Testis (tissue), 3 donors: ENCODE measurements around the gene ELMO1. TPM values are rescaled to one million over a fixed set of nuclear protein-coding genes. Genes with fewer than 3 reads are reported as not detected.

Source experiments
- DNase-seq: peaks from one replicate; pipeline ENCODE4 v3.0.0-alpha.2; 2019
- H3K27ac ChIP-seq, 2 donors: fragments of 200-600 bp; sonication (generic); one replicate each; pipeline ENCODE4 v1.5.1; 2019
- H3K27me3 ChIP-seq: fragments of 200-600 bp; sonication (generic); one replicate; pipeline ENCODE4 v1.5.1; 2019
- H3K36me3 ChIP-seq: fragments of 200-600 bp; sonication (generic); one replicate; pipeline ENCODE4 v1.5.1; 2017; ENCODE audit warnings: low read depth; ENCODE audit errors: missing control alignments
- H3K4me1 ChIP-seq: fragments of 200-600 bp; sonication (generic); one replicate; pipeline ENCODE4 v1.5.1; 2019
- H3K4me3 ChIP-seq, 2 donors: fragments of 200-600 bp; sonication (generic); one replicate each; pipeline ENCODE4 v1.5.1; 2017 to 2019
- H3K9me3 ChIP-seq: fragments of 200-600 bp; sonication (generic); one replicate; pipeline ENCODE4 v1.5.1; 2017
- POLR2A ChIP-seq: fragments of 450-650 bp; IDR thresholded peaks from one replicate; pipeline ENCODE4 v1.6.1; 2017; ENCODE audit warnings: antibody characterized with exemption, mild to moderate bottlenecking, moderate library complexity
- WGBS, 2 donors: methylation state at CpG; one replicate each; pipeline ENCODE4 v1.1.5; 2018; 5-methylcytosine and 5-hydroxymethylcytosine counted together
- intact Hi-C: fragments of 100-400 bp; cut with DNase I; formaldehyde crosslinking; loops from one replicate; pipeline ENCODE4 v1.15.1; 2023; ENCODE audit warnings: low total_unique reads
- polyA plus RNA-seq: library from polyadenylated mRNA; stranded (reverse); fragments of 350-450 nt; fragmentation: Illumina TruSeq; extraction: RNeasy Lipid Tissue Mini Kit (QIAGEN cat#74804); gene quantifications from one replicate; pipeline ENCODE4 v1.2.3, GENCODE V29; 2014; ENCODE audit warnings: low read depth, low replicate concordance; ENCODE audit not compliant: insufficient read depth
- total RNA-seq, 2 donors: library from RNA; depleted of rRNA; stranded (reverse); fragments of >200 nt; gene quantifications; one replicate each; pipeline ENCODE4 v1.2.3, GENCODE V29; 2016
- TF ChIP-seq, protein P1 (sequence below), 3 experiments: fragments of 450-650 bp in 2 of 3; fragments of 200-600 bp in 1 of 3; sonication (generic) in 1 of 3; IDR thresholded peaks; one replicate each; pipeline ENCODE4 v1.5.1; 2016 to 2019; ENCODE audit warnings: antibody characterized with exemption in 3 of 3, mild to moderate bottlenecking in 2 of 3, moderate library complexity in 1 of 3

The ELMO1 gene
- total and polyA plus RNA-seq, 3 donors from 2014 or later = 12.9 to 47.2 (median 36.5) TPM

GRCh38 chr7:37432281-37432920 is 16.3 kb downstream of the ELMO1 start:
- H3K4me1 ChIP-seq = peaks cover 7% of the 10 kb centered on the region
- H3K27ac ChIP-seq = no peak overlapping the region
- 30 to 47% methylated on average over 8 of the region's 8 CpGs for WGBS, 2 donors

DNA sequence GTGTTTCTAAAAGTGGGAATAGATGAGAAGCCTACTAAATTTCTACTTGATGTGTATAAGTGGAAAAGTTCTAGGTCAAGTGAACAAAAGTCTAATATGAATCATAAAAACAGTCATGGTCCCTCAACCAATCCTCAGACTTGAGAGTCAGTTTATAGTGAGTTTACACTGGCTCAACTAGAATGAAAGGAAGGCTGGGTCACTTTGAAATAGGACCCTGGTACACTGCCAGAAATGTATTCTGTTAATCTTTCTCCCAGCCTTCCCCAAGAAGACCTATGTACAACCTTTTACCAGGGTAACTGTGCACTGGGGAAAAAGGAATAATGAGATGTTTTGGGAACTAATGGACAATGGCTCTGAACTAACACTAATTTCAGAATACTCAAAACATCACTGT is 17.3 kb downstream of the ELMO1 start:
- no peak for DNase-seq
- Histone ChIP-seq H3K36me3 (no peaks in the 10 kb centered on the region), H3K27ac (no peak overlapping the region), H3K9me3 (no peaks in the 10 kb centered on the region), H3K4me1 (peaks cover 7% of the 10 kb centered on the region), H3K4me3 (no peak overlapping the region), H3K27me3 (no peaks in the 10 kb centered on the region)
- intact Hi-C loops = no loop called here
- TF ChIP-seq, protein P1, sequence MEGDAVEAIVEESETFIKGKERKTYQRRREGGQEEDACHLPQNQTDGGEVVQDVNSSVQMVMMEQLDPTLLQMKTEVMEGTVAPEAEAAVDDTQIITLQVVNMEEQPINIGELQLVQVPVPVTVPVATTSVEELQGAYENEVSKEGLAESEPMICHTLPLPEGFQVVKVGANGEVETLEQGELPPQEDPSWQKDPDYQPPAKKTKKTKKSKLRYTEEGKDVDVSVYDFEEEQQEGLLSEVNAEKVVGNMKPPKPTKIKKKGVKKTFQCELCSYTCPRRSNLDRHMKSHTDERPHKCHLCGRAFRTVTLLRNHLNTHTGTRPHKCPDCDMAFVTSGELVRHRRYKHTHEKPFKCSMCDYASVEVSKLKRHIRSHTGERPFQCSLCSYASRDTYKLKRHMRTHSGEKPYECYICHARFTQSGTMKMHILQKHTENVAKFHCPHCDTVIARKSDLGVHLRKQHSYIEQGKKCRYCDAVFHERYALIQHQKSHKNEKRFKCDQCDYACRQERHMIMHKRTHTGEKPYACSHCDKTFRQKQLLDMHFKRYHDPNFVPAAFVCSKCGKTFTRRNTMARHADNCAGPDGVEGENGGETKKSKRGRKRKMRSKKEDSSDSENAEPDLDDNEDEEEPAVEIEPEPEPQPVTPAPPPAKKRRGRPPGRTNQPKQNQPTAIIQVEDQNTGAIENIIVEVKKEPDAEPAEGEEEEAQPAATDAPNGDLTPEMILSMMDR (IDR thresholded peaks at IDR 0.05) = no peak
- TF ChIP-seq POLR2A = no peak

More at GRCh38 chr7:37432281-37432920, 16.3 kb downstream of the ELMO1 start:
- no peak for DNase-seq
- TF ChIP-seq, protein P1 (IDR thresholded peaks at IDR 0.05) = no peak
- TF ChIP-seq POLR2A = no peak
- no peak overlapping the region for H3K4me3 ChIP-seq
- no peaks in the 10 kb centered on the region for H3K36me3 ChIP-seq
- no peaks in the 10 kb centered on the region for H3K27me3 ChIP-seq
- intact Hi-C loops = no loop called here
- no peaks in the 10 kb centered on the region for H3K9me3 ChIP-seq

DNA sequence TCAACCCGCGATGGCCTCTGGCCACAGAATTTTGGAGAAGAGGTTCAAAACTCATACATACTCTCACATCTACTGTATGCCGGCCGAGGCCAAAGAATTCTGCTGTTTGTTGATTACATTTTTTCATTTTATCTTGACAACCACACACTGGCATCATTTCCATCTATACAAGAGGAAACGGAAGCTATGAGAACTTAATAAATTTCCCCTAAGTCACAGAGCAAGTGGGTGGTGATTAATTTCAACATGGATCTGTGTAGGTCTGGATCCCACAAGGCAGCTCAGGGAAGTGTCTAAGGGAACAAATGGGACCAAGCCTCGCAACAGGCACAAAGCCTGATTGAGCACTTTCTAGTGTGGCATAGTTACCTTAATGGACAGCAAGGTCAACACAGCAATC is 18.0 kb downstream of the ELMO1 start:
- WGBS, 2 donors = 93 to 95% methylated on average over 6 of the region's 6 CpGs
- intact Hi-C loops = no loop called here
- no peak for TF ChIP-seq POLR2A
- TF ChIP-seq, protein P1 (IDR thresholded peaks at IDR 0.05) = no peak
- Histone ChIP-seq H3K9me3 (no peaks in the 10 kb centered on the region), H3K27ac (no peak overlapping the region), H3K4me1 (peaks cover 7% of the 10 kb centered on the region), H3K4me3 (no peak overlapping the region), H3K27me3 (no peaks in the 10 kb centered on the region), H3K36me3 (no peaks in the 10 kb centered on the region)
- DNase-seq = no peak

DNA sequence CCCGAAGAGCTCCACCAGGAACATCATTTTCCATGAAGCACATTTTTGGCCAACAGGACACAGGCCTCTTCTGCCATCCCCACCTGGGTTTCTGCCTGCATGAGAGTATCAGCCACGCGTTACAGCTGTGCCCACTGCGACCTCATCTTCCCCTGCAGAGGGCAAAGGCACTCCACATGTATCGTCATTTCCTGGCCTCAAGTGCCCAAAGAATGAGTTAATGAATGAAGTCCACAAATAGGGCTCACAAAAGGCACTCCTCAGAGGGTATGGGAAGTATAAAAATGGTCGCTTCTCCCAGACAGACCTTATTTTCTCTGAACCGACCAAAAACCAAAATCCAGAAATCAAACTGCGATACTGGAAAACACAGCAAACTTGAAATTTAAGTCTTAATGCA is 18.5 kb downstream of the ELMO1 start:
- TF ChIP-seq, protein P1 (IDR thresholded peaks at IDR 0.05) = no peak
- Histone ChIP-seq H3K9me3 (no peaks in the 10 kb centered on the region), H3K36me3 (no peaks in the 10 kb centered on the region), H3K4me1 (peaks cover 7% of the 10 kb centered on the region), H3K27me3 (no peaks in the 10 kb centered on the region), H3K27ac (no peak overlapping the region), H3K4me3 (no peak overlapping the region)
- no peak for DNase-seq
- intact Hi-C loops = no loop called here
- WGBS, 2 donors = 93% methylated on average over 8 of the region's 8 CpGs

GRCh38 chr7:37429435-37429791 is 19.3 kb downstream of the ELMO1 start:
- Histone ChIP-seq H3K27ac (no peak overlapping the region), H3K4me1 (peaks cover 7% of the 10 kb centered on the region), H3K9me3 (no peaks in the 10 kb centered on the region), H3K4me3 (no peak overlapping the region), H3K27me3 (no peaks in the 10 kb centered on the region), H3K36me3 (no peaks in the 10 kb centered on the region)
- no peak for TF ChIP-seq POLR2A
- TF ChIP-seq, protein P1 (IDR thresholded peaks at IDR 0.05) = no peak
- DNase-seq = no peak
- intact Hi-C loops = no loop called here
